GM21526 (cell line): Measurements from ENCODE around the gene OLFM3.

Experiments
- ATAC-seq: cut with Tn5 transposase; IDR thresholded peaks from one replicate; pipeline ENCODE4 v1.9.1; 2021; ENCODE audit warnings: moderate library complexity; ENCODE audit not compliant: unreplicated experiment, low FRiP score

The OLFM3 gene

GRCh38 chr1:101953623-101954022, 43.1 kb downstream of the OLFM3 start:
- ATAC-seq, result no peak

- ATAC-seq, result no peak
These were observed 50.8 kb downstream of the OLFM3 start for GRCh38 chr1:101945884-101946283.

GRCh38 chr1:101943237-101943636, 53.5 kb downstream of the OLFM3 start:
- no peak for ATAC-seq

- ATAC-seq, result no peak
These were observed 54.1 kb downstream of the OLFM3 start for GRCh38 chr1:101942516-101943193.

- no peak for ATAC-seq
These were observed 58.0 kb downstream of the OLFM3 start for GRCh38 chr1:101938681-101939080.

- ATAC-seq, result no peak
These were observed 67.4 kb downstream of the OLFM3 start for GRCh38 chr1:101929343-101929742.

GRCh38 chr1:101928829-101929228, 67.9 kb downstream of the OLFM3 start:
- ATAC-seq, result no peak

- no peak for ATAC-seq
These were observed 72.0 kb downstream of the OLFM3 start for GRCh38 chr1:101924700-101925099.

GRCh38 chr1:101920577-101920976, 76.1 kb downstream of the OLFM3 start:
- ATAC-seq, result no peak

GRCh38 chr1:101918277-101918676, 78.4 kb downstream of the OLFM3 start:
- no peak for ATAC-seq

- no peak for ATAC-seq
These were observed 81.1 kb downstream of the OLFM3 start for GRCh38 chr1:101915597-101915996.

- no peak for ATAC-seq
These were observed 82.1 kb downstream of the OLFM3 start for GRCh38 chr1:101914473-101915242.

- no peak for ATAC-seq
These were observed 84.8 kb downstream of the OLFM3 start for GRCh38 chr1:101911894-101912293.

GRCh38 chr1:101908980-101909379, 87.7 kb downstream of the OLFM3 start:
- no peak for ATAC-seq

GRCh38 chr1:101907264-101907663, 89.5 kb downstream of the OLFM3 start:
- ATAC-seq, result no peak

GRCh38 chr1:101905283-101905835, 91.4 kb downstream of the OLFM3 start:
- no peak for ATAC-seq

- no peak for ATAC-seq
These were observed 94.5 kb downstream of the OLFM3 start for GRCh38 chr1:101902199-101902598.

GRCh38 chr1:101898137-101898536, 98.6 kb downstream of the OLFM3 start:
- no peak for ATAC-seq

- no peak for ATAC-seq
These were observed 112.1 kb downstream of the OLFM3 start for GRCh38 chr1:101884621-101885020.

- ATAC-seq, result no peak
These were observed 120.8 kb downstream of the OLFM3 start for GRCh38 chr1:101875891-101876290.

- no peak for ATAC-seq
These were observed 123.1 kb downstream of the OLFM3 start for GRCh38 chr1:101873672-101874071.

- no peak for ATAC-seq
These were observed 136.8 kb downstream of the OLFM3 start for GRCh38 chr1:101859941-101860340.
